HepG2 (cell line): ENCODE measurements around the gene NFKBIZ. TPM values are rescaled to one million over a fixed set of nuclear protein-coding genes. Genes with fewer than 3 reads are reported as not detected.

ENCODE experiments used
- ATF2 ChIP-seq: sonication (generic); formaldehyde crosslinking; IDR thresholded peaks from 2 replicates; pipeline ENCODE4 v1.4.0; 2020; ENCODE audit warnings: missing genetic modification reagents
- HNRNPL ChIP-seq: fragments of 200-400 bp; formaldehyde crosslinking; IDR thresholded peaks from 2 replicates; pipeline ENCODE4 v1.6.1; 2017; ENCODE audit warnings: mild to moderate bottlenecking, low read depth, low read length
- ISL2 ChIP-seq: sonication (generic); formaldehyde crosslinking; IDR thresholded peaks from 2 replicates; pipeline ENCODE4 v1.5.0; 2020; ENCODE audit warnings: missing genetic modification reagents
- ISX ChIP-seq: sonication (generic); formaldehyde crosslinking; conservative IDR thresholded peaks from 2 replicates; pipeline ENCODE4 v1.5.0; 2020; ENCODE audit warnings: missing genetic modification reagents
- MED13 ChIP-seq: sonication (generic); formaldehyde crosslinking; IDR thresholded peaks from 2 replicates; pipeline ENCODE4 v1.5.0; 2020; ENCODE audit warnings: missing genetic modification reagents
- NFAT5 ChIP-seq: sonication (generic); formaldehyde crosslinking; IDR thresholded peaks from 2 replicates; pipeline ENCODE4 v1.4.0; 2020; ENCODE audit warnings: missing genetic modification reagents
- TGIF2 ChIP-seq: IDR thresholded peaks from 2 replicates; pipeline ENCODE4 v1.6.1; 2016; ENCODE audit warnings: control low read depth, missing compliant biosample characterization
- ZBTB10 ChIP-seq: sonication (generic); formaldehyde crosslinking; IDR thresholded peaks from 2 replicates; pipeline ENCODE4 v1.4.0; 2020; ENCODE audit warnings: missing genetic modification reagents, borderline replicate concordance
- ZNF264 ChIP-seq: sonication (generic); formaldehyde crosslinking; IDR thresholded peaks from 2 replicates; pipeline ENCODE4 v1.4.0; 2020; ENCODE audit warnings: missing genetic modification reagents
- polyA plus RNA-seq, 8 experiments: library from polyadenylated mRNA; depleted of rRNA in 3 of 8; stranded (reverse) in 7 of 8; unstranded in 1 of 8; fragments of >200 nt; fragmentation: Illumina TruSeq in 4 of 8; extraction: Trizol in 4 of 8; gene quantifications; 2 replicates each; pipeline versions ENCODE4 v1.2.1 to v1.2.3, GENCODE V29; 2011 to 2016; ENCODE audit warnings: low read depth in 4 of 8, missing spikeins in 1 of 8, mixed read lengths in 1 of 8; ENCODE audit not compliant: insufficient read depth in 1 of 8
- total RNA-seq, 5 experiments: library from RNA; depleted of rRNA; stranded (reverse); fragments of >200 nt; fragmentation: Illumina TruSeq; extraction: Trizol; gene quantifications; 2 replicates each; pipeline ENCODE4 v1.2.3, GENCODE V29; 2016; ENCODE audit warnings: low read depth in 1 of 5
- TF ChIP-seq, protein P1 (sequence below): sonication (generic); formaldehyde crosslinking; IDR thresholded peaks from 2 replicates; pipeline ENCODE4 v1.4.0; 2020; ENCODE audit warnings: missing genetic modification reagents, borderline replicate concordance

Gene NFKBIZ
- total and polyA plus RNA-seq, 2 of the 13 experiments (the other 11 are each of a cell fraction or from before 2014, with no cell fraction given): 25.9 to 60.6 TPM

GRCh38 chr3:101848754-101849713 lies at the start of gene NFKBIZ (continued):
- TF ChIP-seq NFAT5 (CRISPR knock-in tag) (peak; percentile 86; the same call in 1 of the 2 replicates), MED13 (peak; percentile 48; the same call in 1 of the 2 replicates), HNRNPL (no peak), ISX (CRISPR knock-in tag) (no peak; the same call in 1 of the 2 replicates), ZBTB10 (CRISPR knock-in tag) (no peak), TGIF2 (CRISPR knock-in tag) (no peak), ZNF264 (CRISPR knock-in tag) (no peak), ATF2 (CRISPR knock-in tag) (no peak; the same call in 1 of the 2 replicates), ISL2 (CRISPR knock-in tag) (no peak; the same call in 1 of the 2 replicates)
- TF ChIP-seq, protein P1, sequence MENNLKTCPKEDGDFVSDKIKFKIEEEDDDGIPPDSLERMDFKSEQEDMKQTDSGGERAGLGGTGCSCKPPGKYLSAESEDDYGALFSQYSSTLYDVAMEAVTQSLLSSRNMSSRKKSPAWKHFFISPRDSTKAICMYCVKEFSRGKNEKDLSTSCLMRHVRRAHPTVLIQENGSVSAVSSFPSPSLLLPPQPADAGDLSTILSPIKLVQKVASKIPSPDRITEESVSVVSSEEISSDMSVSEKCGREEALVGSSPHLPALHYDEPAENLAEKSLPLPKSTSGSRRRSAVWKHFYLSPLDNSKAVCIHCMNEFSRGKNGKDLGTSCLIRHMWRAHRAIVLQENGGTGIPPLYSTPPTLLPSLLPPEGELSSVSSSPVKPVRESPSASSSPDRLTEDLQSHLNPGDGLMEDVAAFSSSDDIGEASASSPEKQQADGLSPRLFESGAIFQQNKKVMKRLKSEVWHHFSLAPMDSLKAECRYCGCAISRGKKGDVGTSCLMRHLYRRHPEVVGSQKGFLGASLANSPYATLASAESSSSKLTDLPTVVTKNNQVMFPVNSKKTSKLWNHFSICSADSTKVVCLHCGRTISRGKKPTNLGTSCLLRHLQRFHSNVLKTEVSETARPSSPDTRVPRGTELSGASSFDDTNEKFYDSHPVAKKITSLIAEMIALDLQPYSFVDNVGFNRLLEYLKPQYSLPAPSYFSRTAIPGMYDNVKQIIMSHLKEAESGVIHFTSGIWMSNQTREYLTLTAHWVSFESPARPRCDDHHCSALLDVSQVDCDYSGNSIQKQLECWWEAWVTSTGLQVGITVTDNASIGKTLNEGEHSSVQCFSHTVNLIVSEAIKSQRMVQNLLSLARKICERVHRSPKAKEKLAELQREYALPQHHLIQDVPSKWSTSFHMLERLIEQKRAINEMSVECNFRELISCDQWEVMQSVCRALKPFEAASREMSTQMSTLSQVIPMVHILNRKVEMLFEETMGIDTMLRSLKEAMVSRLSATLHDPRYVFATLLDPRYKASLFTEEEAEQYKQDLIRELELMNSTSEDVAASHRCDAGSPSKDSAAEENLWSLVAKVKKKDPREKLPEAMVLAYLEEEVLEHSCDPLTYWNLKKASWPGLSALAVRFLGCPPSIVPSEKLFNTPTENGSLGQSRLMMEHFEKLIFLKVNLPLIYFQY: no peak
